Esophagus muscularis mucosa (tissue), 4 donors: ENCODE measurements around the gene ZNF80. TPM values are rescaled to one million over a fixed set of nuclear protein-coding genes. Genes with fewer than 3 reads are reported as not detected.

Source experiments
- DNase-seq: peaks from one replicate; pipeline ENCODE4 v3.0.0-alpha.2; 2017; ENCODE audit errors: extremely low spot score
- H3K27ac ChIP-seq, 4 donors: fragments of 200-600 bp; sonication (generic); replicated peaks in 1 of 4; 1 replicate in 3 of 4; 2 replicates in 1 of 4; pipeline ENCODE4 v1.5.1; 2016 to 2019; ENCODE audit warnings: mild to moderate bottlenecking in 1 of 4
- H3K27me3 ChIP-seq, 4 donors: fragments of 200-600 bp; sonication (generic); one replicate each; pipeline versions ENCODE4 v1.5.1 to v1.6.0; 2016 to 2019
- H3K36me3 ChIP-seq, 4 donors: fragments of 200-600 bp; sonication (generic); one replicate each; pipeline ENCODE4 v1.5.1; 2016 to 2019
- H3K4me1 ChIP-seq, 4 donors: fragments of 200-600 bp; sonication (generic); one replicate each; pipeline ENCODE4 v1.5.1; 2016 to 2019
- H3K4me3 ChIP-seq, 4 donors: fragments of 200-600 bp; sonication (generic); 1 replicate in 2 of 4; 2 replicates in 2 of 4; pipeline ENCODE4 v1.5.1; 2016 to 2019; ENCODE audit warnings: mild to moderate bottlenecking in 4 of 4, moderate library complexity in 1 of 4
- H3K9me3 ChIP-seq, 4 donors: fragments of 200-600 bp; sonication (generic); 1 replicate in 3 of 4; 2 replicates in 1 of 4; pipeline ENCODE4 v1.5.1; 2016 to 2019
- CTCF ChIP-seq, 3 experiments: fragments of 200-600 bp in 2 of 3; fragments of 450-650 bp in 1 of 3; sonication (generic) in 2 of 3; IDR thresholded peaks; one replicate each; pipeline ENCODE4 v1.5.1; 2017 to 2019; ENCODE audit warnings: antibody characterized with exemption in 3 of 3, mild to moderate bottlenecking in 2 of 3, moderate library complexity in 1 of 3
- EP300 ChIP-seq: sonication (generic); formaldehyde crosslinking; IDR thresholded peaks from one replicate; pipeline ENCODE4 v1.6.1; 2017; ENCODE audit warnings: antibody characterized with exemption
- POLR2A ChIP-seq: fragments of 450-650 bp; IDR thresholded peaks from one replicate; pipeline ENCODE4 v1.6.1; 2017; ENCODE audit warnings: antibody characterized with exemption, moderate library complexity, mild to moderate bottlenecking, low read depth
- POLR2AphosphoS5 ChIP-seq, 2 donors: sonication (generic); formaldehyde crosslinking; IDR thresholded peaks; one replicate each; pipeline ENCODE4 v1.6.1; 2017; ENCODE audit warnings: antibody characterized with exemption in 2 of 2
- WGBS: methylation state at CpG from one replicate; pipeline ENCODE4 v1.1.5; 2018; 5-methylcytosine and 5-hydroxymethylcytosine counted together
- intact Hi-C: fragments of 100-400 bp; cut with DNase I; formaldehyde crosslinking; loops from one replicate; pipeline ENCODE4 v1.15.1; 2023
- total RNA-seq, 4 donors: library from RNA; depleted of rRNA; stranded (reverse); fragments of >200 nt; gene quantifications; one replicate each; pipeline versions ENCODE4 v1.1.0 to v1.2.1, GENCODE V29; 2016

Gene ZNF80
- total RNA-seq, 4 donors from 2014 or later: not detected

DNA sequence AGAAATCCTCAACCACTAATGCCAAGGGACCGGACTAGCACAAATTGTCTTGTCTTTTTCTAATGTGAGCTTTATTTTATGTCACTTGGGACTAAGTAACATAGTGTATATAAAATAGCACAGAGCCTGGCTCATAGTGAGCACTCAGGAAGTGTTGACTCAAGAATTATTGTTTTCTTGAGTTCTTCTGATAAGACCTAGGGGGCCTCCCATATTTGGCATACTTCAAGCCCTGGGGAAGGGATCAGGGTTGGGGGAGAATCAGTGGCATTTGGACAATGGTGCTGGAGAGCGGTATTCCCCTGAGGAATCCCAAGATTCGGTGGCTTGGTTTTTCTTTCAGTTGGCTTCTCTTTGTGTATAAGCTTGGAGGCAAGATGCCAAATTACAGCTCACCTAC is 19.4 kb downstream of the ZNF80 start:
- H3K4me3 ChIP-seq: no peak overlapping the region
- no peaks in the 10 kb centered on the region for H3K9me3 ChIP-seq
- 87% methylated on average over 3 of the region's 3 CpGs for WGBS
- intact Hi-C loops: no loop called here
- no peak for DNase-seq
- no peak overlapping the region for H3K27ac ChIP-seq
- H3K36me3 ChIP-seq: no peaks in the 10 kb centered on the region
- peaks cover 0 to 15% (median 14%) of the 10 kb centered on the region in 4 donors for H3K4me1 ChIP-seq
- TF ChIP-seq EP300 (no peak), CTCF (IDR thresholded peaks at IDR 0.05) (no peak), POLR2A (no peak)
- no peaks in the 10 kb centered on the region for H3K27me3 ChIP-seq

- no peak for DNase-seq
- H3K4me1 ChIP-seq: peaks cover 0 to 19% (median 14%) of the 10 kb centered on the region in 4 donors
- no peaks in the 10 kb centered on the region for H3K36me3 ChIP-seq
- TF ChIP-seq POLR2A (no peak), POLR2AphosphoS5 (IDR thresholded peaks at IDR 0.05) (no peak), CTCF (IDR thresholded peaks at IDR 0.05) (no peak), EP300 (no peak)
- no peak overlapping the region for H3K4me3 ChIP-seq
- H3K27ac ChIP-seq: no peak overlapping the region
- H3K27me3 ChIP-seq: peaks cover 0 to 6% (median 2%) of the 10 kb centered on the region in 4 donors
- intact Hi-C loops: no loop called here
- no peaks in the 10 kb centered on the region for H3K9me3 ChIP-seq
These were observed 20.1 kb downstream of the ZNF80 start for GRCh38 chr3:114217266-114217665.

DNA sequence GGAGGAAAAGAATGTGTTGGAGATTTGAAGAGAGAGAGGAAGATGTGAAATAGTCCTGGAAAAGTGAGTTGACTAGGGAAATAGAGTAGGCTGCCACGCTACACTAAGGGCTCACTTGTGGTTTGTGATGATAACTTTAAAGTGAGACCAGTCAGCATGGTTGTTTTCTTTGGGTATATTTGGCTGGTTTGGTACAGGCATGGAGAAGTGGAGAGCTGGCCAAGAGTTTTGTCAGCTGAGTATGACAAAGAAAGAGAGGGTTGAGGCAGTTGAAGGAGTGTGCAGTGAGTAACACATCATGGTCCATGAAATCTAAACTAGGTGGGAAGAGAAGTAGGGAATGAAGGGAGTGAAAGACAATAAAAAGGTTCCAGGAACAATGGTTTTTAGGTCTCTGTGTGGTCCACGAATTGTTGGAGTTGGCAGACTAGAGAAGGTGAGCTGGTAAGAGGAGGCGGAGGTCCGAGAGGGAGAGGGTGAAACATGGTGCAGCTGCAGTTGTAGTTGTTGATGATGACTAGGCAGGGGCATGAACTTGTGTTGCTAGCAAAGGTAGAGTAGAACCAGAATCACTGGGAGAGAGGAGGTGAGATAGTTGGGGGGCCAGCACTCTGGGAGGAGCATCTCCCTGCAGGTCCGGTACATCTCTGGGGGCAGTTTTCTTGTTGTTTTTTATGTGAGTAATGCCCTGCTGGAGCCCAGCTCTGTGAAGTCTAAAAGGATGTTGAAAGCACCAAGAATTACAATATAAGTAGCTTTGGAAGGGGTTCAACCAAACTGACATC is 21.0 kb downstream of the ZNF80 start:
- H3K4me1 ChIP-seq: peaks cover 0 to 19% (median 14%) of the 10 kb centered on the region in 4 donors
- H3K27ac ChIP-seq: no peak overlapping the region
- TF ChIP-seq POLR2A: no peak
- no peak for TF ChIP-seq POLR2AphosphoS5 (IDR thresholded peaks at IDR 0.05)
- TF ChIP-seq EP300: no peak
- TF ChIP-seq CTCF (IDR thresholded peaks at IDR 0.05): no peak
- no peak for DNase-seq
- H3K36me3 ChIP-seq: no peaks in the 10 kb centered on the region
- H3K27me3 ChIP-seq: peaks cover 0 to 11% (median 2%) of the 10 kb centered on the region in 4 donors
- H3K4me3 ChIP-seq: no peak overlapping the region
- intact Hi-C loops: no loop called here
- 90% methylated on average over 5 of the region's 5 CpGs for WGBS
- no peaks in the 10 kb centered on the region for H3K9me3 ChIP-seq

DNA sequence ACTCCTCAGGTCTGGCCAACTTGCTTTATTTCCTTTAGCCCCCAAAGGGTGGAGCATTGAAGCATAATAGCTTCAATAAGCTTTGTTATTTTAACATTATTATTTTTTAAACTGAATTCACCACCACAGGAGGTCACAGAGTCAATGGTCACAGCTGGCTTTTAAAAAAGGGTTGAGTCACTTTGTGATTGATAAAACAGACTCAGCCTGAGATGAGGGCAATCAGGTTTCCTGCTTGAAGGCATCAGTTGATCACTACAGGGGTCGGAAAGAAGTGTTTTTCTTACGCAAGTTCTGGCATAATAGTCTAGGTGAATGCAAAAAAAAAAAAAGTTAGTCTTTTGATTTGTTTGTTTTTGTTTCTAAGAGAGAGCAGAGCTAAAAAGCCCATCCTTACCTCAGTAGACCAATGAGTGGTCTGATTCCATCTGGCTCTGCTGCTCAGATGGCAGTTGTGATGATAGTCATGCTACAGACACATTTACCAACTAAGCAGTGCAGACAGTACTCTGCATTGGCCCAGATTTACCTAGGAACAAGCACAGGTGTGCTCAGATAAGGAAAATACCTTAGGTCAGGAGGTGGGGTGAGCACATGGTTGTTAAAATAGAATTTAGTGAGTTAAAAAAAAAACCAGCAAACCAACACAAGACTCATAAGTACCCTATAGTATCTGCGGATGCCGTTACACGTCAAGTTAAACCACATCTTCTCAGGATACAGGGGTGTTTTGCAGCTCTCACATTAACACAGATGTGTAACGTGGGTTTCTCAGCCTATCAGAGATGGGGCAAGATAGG is 22.6 kb downstream of the ZNF80 start:
- intact Hi-C loops: no loop called here
- Histone ChIP-seq H3K27me3 (peaks cover 0 to 11% (median 2%) of the 10 kb centered on the region in 4 donors), H3K4me1 (peaks cover 0 to 19% (median 14%) of the 10 kb centered on the region in 4 donors), H3K4me3 (peak overlapping the region in 3 of 4 donors; percentile 15 to 44 (median 25)), H3K27ac (no peak overlapping the region), H3K36me3 (no peaks in the 10 kb centered on the region), H3K9me3 (no peaks in the 10 kb centered on the region)
- TF ChIP-seq CTCF (IDR thresholded peaks at IDR 0.05) (no peak), EP300 (no peak), POLR2AphosphoS5 (IDR thresholded peaks at IDR 0.05) (no peak), POLR2A (no peak)
- 61% methylated on average over 6 of the region's 6 CpGs for WGBS
- peak; percentile 39 for DNase-seq
